ENCODE results near the gene SLC7A14.
A peak's percentile ranks its signal among the peaks of the same experiment; 100 is the strongest.

Gene SLC7A14

DNA sequence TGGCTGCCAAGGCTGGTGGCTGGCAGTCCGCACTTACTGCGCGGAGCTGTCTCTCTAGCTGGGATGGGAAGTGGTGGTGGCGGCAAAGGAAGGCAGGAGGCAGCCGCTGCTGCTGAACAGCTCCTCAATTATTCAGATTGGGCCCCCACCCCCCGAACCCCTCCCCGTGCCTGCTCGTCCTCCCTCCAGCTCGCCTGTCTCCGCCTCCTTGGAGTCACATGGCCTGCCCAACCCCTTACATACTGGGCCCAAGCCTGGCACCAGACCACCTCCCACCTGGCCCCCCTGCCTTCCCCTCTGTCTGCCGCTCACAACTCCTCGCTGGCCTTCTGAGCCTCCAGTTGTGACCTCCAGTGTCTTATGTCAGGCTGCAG, at the start of gene SLC7A14:
TSS of gene SLC7A14 (minus strand) at position 139 of the 374 bp plus-strand sequence. CDS start 59,139 bp downstream, outside the sequence.
- DNase-seq: no peak

DNA sequence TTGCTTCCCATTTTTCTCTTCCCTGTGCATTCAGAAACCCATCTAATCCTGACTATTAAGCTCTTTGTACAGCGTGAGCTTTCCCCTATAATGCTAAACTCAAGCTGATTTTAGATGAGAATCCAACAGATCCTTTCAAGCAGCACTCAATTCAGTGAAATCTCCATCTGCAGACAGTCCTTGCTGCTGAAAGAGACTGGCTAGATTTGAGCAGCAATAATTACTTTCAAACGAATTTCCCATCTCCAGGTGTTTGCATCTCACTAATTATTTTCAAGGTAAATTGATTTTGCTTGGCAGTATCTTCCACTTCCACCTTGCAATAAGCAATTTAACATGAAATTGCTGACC, 49.5 kb upstream of the SLC7A14 start:
- no peak for DNase-seq

DNA sequence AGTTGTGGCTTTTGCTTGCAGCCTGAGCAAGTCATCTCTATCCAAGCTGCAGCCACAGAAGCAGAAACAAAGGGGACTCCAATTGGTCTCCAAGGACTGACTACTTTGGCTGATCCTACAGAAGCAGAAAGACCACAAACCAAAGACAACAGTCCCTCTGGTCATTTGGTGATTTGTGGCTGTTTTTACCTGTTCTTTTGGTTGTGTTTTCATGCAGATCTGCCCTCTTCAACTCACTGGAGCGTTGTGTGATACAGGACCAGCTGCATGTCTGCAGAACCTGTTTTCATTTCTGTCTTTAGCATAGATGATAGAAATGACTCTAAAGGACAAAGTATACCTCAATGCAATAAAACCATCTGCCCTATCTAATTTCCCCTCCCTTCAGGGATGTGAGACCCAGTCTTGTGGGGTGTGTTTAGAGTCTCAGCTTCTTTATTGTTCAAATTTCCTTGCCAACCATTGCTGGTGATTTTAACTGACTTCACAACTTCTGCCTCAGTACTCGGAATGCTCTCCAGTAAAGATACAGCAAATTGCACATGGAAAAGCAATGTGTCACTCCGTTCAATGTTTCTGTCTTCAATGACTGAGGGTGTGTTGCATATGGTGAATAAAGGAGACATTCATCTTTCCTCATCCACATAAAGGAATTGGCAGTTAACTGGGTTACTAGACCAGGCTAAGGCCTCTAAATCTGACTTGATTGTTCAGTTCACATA, 48.9 kb upstream of the SLC7A14 start:
- DNase-seq: no peak

DNA sequence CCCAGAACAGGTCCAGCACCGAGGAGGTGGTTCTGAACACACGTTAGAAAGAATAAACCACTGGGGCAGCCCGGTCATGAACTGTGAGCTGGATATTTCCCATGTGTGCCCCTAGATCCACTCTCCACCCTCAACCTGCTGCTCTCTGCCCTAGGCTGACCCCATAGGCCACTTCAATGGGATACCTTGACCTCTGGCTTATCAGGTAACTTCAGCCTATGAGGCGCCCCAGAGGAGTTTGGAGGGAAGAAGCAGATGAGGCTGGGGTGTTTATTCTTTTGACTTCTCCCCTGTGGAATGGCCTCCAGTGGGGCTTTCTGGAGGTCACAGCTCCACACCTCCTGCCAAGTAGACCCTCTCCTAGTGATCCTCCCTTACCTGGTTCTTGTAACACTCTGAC, 47.7 kb upstream of the SLC7A14 start:
- DNase-seq: no peak

DNA sequence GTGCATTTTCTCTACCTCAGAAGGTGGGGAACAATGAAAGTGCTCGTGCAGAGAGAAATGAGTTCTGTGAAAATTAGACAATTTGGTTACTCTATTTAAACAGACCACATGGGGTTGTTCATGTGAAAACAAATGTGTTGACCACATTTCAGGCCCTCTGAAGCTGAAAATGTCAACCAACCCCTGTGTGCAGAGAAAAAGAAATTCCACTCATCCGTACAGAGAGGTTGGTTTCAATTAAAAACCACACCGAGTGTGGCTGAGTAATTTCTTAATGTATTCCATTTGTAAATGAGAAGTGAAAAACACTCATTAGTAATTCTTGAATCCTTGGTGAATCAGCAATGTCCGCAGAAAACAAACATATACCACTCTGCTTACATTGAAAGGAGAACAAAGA, 46.9 kb upstream of the SLC7A14 start:
- DNase-seq: no peak

GRCh38 chr3:170631755-170632488, 46.0 kb upstream of the SLC7A14 start:
- no peak for DNase-seq

DNA sequence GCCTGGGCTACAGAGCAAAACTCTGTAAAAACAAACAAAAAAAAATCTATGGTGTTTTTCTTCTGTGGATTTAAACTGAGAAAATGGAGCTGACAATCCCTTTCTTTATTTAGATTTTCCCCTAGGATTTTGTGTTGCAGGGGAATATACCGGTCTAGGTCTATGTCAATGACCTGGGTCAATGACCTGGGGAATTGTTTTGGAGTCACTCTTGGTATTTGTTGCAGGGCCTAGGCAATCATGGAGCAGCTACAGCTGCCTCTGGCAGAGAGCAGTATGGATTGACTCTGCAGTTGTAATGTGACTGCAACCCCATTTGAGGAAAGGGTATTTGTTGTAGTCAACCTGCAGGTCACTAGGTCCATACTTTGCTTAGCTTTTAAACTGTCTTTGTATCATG, 37.6 kb upstream of the SLC7A14 start:
- DNase-seq: no peak

DNA sequence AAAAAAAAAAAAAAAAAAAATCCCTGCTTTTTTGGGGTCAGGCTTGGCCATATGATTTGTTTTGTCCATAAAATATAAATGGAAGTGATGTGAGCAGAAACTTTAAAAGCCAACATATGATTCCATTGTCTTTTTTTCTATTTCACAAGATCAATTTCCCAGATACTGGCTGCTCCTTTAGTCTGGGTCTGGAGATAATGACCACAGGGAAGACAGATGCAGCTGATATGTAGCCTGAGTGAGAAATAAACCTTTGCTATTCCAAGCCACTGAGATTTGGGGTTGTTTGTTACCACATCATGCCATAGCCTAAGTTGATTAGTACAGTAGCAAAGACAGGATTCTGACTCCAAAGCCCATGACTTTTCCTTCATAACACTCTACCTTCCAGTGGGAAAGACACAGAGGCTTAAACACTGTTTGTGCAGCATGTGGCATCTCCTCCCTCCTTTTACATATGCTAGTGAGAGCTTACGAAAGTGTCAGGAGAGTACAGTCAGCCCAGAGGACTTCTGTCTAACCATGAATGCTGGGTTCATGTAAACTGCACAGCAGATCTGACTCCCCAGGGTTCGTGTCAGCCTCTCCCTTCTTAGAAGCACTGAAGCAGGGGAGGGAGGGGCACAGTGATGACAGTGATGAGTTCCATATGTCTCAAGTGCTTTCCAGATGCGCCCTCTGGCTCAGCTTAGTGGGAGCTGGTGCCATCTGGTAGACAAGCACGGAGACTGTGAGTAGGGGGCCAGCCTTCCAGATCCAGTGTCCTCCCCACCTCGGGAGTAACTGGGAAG, 36.7 kb upstream of the SLC7A14 start:
- DNase-seq: no peak

GRCh38 chr3:170621256-170621655, 35.4 kb upstream of the SLC7A14 start:
- no peak for DNase-seq

GRCh38 chr3:170614214-170614966, 28.5 kb upstream of the SLC7A14 start:
- peak; percentile 35 for DNase-seq

DNA sequence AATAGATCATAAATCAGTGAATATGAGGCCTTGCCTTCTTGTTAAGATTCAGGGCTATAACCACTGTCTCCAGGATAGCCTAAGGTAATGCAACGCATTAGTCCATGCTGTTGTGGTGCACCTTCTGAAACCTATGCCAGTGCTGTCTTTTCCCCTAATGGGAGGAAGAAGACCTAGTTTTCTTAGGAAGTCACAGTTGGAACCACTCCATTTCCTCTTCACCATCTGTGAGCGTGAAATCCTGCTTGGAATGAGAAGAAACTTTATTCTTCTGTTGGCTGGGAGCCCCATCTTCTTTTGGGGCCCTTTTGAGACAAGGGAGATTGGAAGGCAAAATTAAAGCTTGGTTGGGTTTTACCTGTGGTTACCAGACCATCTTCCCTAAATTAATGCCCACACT, 25.9 kb upstream of the SLC7A14 start:
- no peak for DNase-seq

DNA sequence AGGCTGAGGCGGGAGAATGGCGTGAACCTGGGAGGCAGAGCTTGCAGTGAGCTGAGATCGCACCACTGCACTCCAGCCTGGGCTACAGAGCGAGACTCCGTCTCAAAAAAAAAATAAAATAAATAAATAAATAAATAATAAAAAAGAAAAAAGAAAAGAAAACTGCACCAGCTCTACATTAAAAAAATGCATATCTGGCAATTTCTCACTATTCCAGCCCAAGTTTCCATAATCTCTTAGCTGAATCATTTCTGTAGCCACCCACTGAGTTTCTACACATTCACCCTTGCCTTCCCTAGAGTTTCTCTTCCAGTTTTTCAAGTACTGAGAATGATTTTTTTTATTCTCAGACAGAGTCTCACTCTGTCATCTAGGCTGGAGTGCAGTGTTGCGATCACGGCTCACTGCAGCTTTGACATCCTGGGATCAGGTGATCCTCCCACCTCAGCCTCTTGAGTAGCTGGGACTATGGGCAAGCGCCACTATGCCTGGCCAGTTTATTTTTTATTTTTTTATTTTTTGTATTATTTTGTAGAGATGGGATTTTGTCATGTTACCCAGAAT, 24.5 kb upstream of the SLC7A14 start:
- no peak for DNase-seq

DNA sequence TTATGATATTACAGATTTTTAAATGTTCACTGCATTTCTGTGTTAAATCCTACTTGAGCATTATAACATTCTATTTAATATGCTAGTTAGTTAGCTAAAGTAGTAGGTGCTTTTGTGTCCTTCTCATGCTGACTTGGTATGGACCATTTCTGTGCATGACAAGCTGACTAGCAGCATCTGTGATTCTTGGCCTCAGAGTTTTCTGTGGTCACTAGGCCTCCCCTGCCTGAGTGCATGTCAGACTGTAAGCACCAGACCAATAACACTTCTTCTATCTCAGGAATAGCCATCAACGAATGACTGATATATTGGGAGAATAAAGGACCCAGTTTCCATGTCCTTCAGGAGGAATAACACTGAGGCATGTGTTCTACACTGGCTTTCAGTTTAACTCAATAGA, 22.6 kb upstream of the SLC7A14 start:
- DNase-seq: no peak

GRCh38 chr3:170606675-170607074, 20.8 kb upstream of the SLC7A14 start:
- no peak for DNase-seq

DNA sequence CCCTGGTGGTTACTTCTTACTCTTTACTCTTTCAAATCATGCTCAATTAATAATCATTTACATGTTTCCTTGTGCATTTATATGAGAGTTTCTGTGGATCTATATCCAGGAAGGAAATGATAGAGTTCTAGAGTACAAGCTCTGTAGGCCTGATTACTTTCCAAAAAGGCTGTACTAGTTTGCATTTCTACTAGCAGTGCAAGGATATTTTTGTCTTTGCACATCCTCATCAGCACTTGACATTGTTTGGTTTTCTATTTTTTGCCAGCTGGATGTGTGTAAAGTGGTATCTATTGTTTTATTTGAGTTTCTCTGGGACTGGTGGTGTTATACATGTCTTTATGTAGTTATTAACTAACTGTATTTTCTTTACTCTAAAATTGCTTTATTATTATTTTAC, 19.6 kb upstream of the SLC7A14 start:
- DNase-seq: no peak

GRCh38 chr3:170603770-170604510, 18.1 kb upstream of the SLC7A14 start:
- no peak for DNase-seq

- no peak for DNase-seq
Observed at GRCh38 chr3:170602556-170602955, 16.7 kb upstream of the SLC7A14 start.

GRCh38 chr3:170600005-170600624, 14.2 kb upstream of the SLC7A14 start:
- no peak for DNase-seq

GRCh38 chr3:170599091-170599490, 13.2 kb upstream of the SLC7A14 start:
- no peak for DNase-seq

DNA sequence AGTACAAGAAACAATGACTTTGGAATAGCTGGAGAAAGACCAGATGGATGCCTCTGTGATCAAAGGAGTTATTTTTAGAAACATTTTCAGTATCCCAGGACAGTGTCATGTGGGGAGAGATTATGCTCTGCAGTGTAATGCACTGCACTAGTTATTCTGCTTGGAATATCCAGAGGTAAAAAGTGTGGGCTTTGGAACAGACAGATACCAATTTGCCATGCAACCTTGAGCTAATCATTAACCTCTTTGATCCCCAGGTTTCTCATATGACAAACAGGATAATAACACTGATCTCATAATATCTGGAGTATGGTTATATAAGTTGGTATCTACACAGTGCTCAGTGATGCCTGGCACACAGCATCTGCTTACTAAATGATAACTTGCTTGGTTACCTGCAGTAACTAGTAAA, 12.2 kb upstream of the SLC7A14 start:
- DNase-seq: no peak

DNA sequence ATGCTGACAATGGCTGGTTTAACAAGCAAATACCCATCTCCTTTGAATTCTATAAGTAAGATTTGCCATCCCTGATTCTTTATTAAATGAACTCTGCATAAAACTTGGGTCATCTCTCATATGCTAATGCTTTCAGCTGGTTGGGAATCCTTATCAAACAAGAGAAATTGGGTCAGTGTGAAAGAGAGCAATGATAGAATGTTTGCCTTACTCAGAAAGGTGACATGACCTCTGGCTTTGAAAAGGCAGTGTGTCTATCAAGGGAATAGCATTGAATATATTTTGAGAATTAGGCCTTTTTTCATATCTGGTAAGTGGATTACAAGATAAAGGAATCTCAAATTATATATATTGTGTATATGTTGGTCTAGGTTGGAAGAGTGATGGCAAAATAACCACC, 8.7 kb upstream of the SLC7A14 start:
- no peak for DNase-seq

- DNase-seq: no peak
Observed at GRCh38 chr3:170593634-170594033, 7.8 kb upstream of the SLC7A14 start.

Data from 8988T (cell line).